Right atrium auricular region (tissue), 2 donors: ENCODE results near the gene TMEM178B. TPM values are rescaled to one million over a fixed set of nuclear protein-coding genes. Genes with fewer than 3 reads are reported as not detected.

Experiments
- DNase-seq: peaks from one replicate; pipeline ENCODE4 v3.0.0-alpha.2; 2019; ENCODE audit warnings: low spot score
- H3K27ac ChIP-seq, 2 donors: fragments of 200-600 bp; sonication (generic); 1 replicate in 1 of 2; 2 replicates in 1 of 2; pipeline ENCODE4 v1.5.1; 2016 to 2019
- H3K27me3 ChIP-seq, 2 donors: fragments of 200-600 bp; sonication (generic); one replicate each; pipeline versions ENCODE4 v1.5.1 to v1.6.0; 2017 to 2019
- H3K36me3 ChIP-seq: fragments of 200-600 bp; sonication (generic); one replicate; pipeline ENCODE4 v1.5.1; 2016
- H3K4me1 ChIP-seq, 2 donors: fragments of 200-600 bp; sonication (generic); one replicate each; pipeline versions ENCODE4 v1.5.1 to v1.6.0; 2017 to 2019
- H3K4me3 ChIP-seq, 2 donors: fragments of 200-600 bp; sonication (generic); 1 replicate in 1 of 2; 2 replicates in 1 of 2; pipeline ENCODE4 v1.5.1; 2017 to 2019; ENCODE audit warnings: mild to moderate bottlenecking in 1 of 2, moderate library complexity in 1 of 2
- H3K9me3 ChIP-seq, 2 donors: fragments of 200-600 bp; sonication (generic); one replicate each; pipeline ENCODE4 v1.5.1; 2019
- CTCF ChIP-seq, 2 donors: fragments of 200-600 bp; sonication (generic); IDR thresholded peaks; one replicate each; pipeline ENCODE4 v1.5.1; 2019; ENCODE audit warnings: antibody characterized with exemption in 2 of 2
- total RNA-seq, 2 donors: library from RNA; depleted of rRNA; stranded (reverse); fragments of >200 nt; gene quantifications; one replicate each; pipeline ENCODE4 v1.1.0, GENCODE V29; 2016

TMEM178B gene
- total RNA-seq, 2 donors from 2014 or later, result 15.8 to 48.7 TPM

GRCh38 chr7:141464551-141464950 lies 390.7 kb downstream of the TMEM178B start:
- H3K27me3 ChIP-seq, result no peaks in the 10 kb centered on the region
- no peak for TF ChIP-seq CTCF (IDR thresholded peaks at IDR 0.05)
- no peaks in the 10 kb centered on the region for H3K36me3 ChIP-seq
- H3K9me3 ChIP-seq, result no peaks in the 10 kb centered on the region
- H3K4me3 ChIP-seq, result no peak overlapping the region
- no peak for DNase-seq
- H3K4me1 ChIP-seq, result peaks cover 0 to 38% of the 10 kb centered on the region in 2 donors
- H3K27ac ChIP-seq, result no peak overlapping the region

GRCh38 chr7:141466151-141466904 lies 392.5 kb downstream of the TMEM178B start:
- TF ChIP-seq CTCF (IDR thresholded peaks at IDR 0.05), result no peak
- H3K4me3 ChIP-seq, result no peak overlapping the region
- H3K36me3 ChIP-seq, result no peaks in the 10 kb centered on the region
- DNase-seq, result no peak
- H3K27ac ChIP-seq, result no peak overlapping the region
- H3K27me3 ChIP-seq, result no peaks in the 10 kb centered on the region
- H3K4me1 ChIP-seq, result peaks cover 0 to 27% of the 10 kb centered on the region in 2 donors
- H3K9me3 ChIP-seq, result no peaks in the 10 kb centered on the region

GRCh38 chr7:141468341-141468740 lies 394.5 kb downstream of the TMEM178B start:
- Histone ChIP-seq H3K4me3 (no peak overlapping the region), H3K36me3 (no peaks in the 10 kb centered on the region), H3K27me3 (no peaks in the 10 kb centered on the region), H3K9me3 (no peaks in the 10 kb centered on the region), H3K4me1 (peaks cover 0 to 7% of the 10 kb centered on the region in 2 donors), H3K27ac (no peak overlapping the region)
- TF ChIP-seq CTCF (IDR thresholded peaks at IDR 0.05), result no peak
- no peak for DNase-seq

GRCh38 chr7:141475679-141476078 lies 401.8 kb downstream of the TMEM178B start:
- Histone ChIP-seq H3K9me3 (no peaks in the 10 kb centered on the region), H3K4me1 (peaks cover 0 to 7% of the 10 kb centered on the region in 2 donors), H3K36me3 (no peaks in the 10 kb centered on the region), H3K4me3 (no peak overlapping the region), H3K27me3 (no peaks in the 10 kb centered on the region), H3K27ac (peak overlapping the region in 1 of 2 donors; percentile 41)
- no peak for TF ChIP-seq CTCF (IDR thresholded peaks at IDR 0.05)
- no peak for DNase-seq

GRCh38 chr7:141477865-141478264 lies 404.0 kb downstream of the TMEM178B start:
- TF ChIP-seq CTCF (IDR thresholded peaks at IDR 0.05), result no peak
- Histone ChIP-seq H3K4me1 (peaks cover 0 to 7% of the 10 kb centered on the region in 2 donors), H3K36me3 (no peaks in the 10 kb centered on the region), H3K27me3 (no peaks in the 10 kb centered on the region), H3K4me3 (no peak overlapping the region), H3K27ac (peak overlapping the region in 1 of 2 donors; percentile 80), H3K9me3 (no peaks in the 10 kb centered on the region)
- no peak for DNase-seq

GRCh38 chr7:141478845-141479244 lies 405.0 kb downstream of the TMEM178B start:
- H3K36me3 ChIP-seq, result no peaks in the 10 kb centered on the region
- H3K9me3 ChIP-seq, result no peaks in the 10 kb centered on the region
- no peak overlapping the region for H3K4me3 ChIP-seq
- peaks cover 0 to 7% of the 10 kb centered on the region in 2 donors for H3K4me1 ChIP-seq
- no peak for TF ChIP-seq CTCF (IDR thresholded peaks at IDR 0.05)
- no peak for DNase-seq
- peak overlapping the region in 1 of 2 donors; percentile 80 for H3K27ac ChIP-seq
- no peaks in the 10 kb centered on the region for H3K27me3 ChIP-seq
